ENCODE data around the gene CENPW. TPM values are rescaled to one million over a fixed set of nuclear protein-coding genes. Genes with fewer than 3 reads are reported as not detected.

The CENPW gene
- total RNA-seq, result 10 to 100 TPM; 66.5 to 73.8 TPM

DNA sequence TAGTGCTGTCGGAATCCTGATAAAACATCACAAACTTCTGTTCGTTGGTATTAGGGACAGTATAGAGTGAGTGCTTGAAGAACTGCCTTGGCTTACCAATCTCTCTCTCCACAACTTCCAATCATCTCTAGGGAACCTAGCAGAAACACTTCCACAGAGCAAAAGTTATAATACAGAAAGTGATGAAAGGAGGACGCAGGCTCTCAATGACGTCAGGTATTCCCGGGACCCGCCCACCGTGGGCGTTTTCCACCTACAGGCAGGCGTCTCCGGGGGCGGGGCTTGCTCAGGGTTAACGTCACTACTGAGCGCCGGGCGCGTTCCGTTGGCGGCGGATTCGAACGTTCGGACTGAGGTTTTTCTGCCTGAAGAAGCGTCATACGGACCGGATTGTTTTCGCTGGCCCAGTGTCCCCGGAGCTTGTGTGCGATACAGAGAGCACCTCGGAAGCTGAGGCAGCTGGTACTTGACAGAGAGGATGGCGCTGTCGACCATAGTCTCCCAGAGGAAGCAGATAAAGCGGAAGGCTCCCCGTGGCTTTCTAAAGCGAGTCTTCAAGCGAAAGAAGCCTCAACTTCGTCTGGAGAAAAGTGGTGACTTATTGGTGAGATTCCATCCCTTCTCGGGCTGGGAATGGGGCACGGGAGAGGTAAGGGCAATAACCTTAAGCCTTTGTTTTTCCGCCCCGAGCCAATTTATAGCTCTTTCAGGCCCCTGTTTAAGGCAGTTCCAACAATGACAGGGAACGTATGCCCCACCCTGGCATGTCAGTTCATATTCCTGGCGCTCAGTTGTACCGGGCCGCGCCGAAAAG, at the start of gene CENPW:
Gene CENPW (plus strand): TSS at position 320 of the 814 bp plus-strand sequence. CDS start 159 bp downstream, at position 479.
- H3K4me1 Mint-ChIP-seq, result peaks cover 28% of the 10 kb centered on the region
- no peak within 1 kb of the TSS for H3K4me3 Mint-ChIP-seq
- no peaks in the 10 kb centered on the region for H3K27me3 Mint-ChIP-seq
- peak; percentile 94 for ATAC-seq
- DNase-seq, result peak; percentile 96
- CTCF ChIA-PET, result interaction anchor here (1.0 to 1.4 kb wide), 3 partner anchors 21 to 344 kb away, joined by 3 to 8 read pairs (median 5); no protein-coding TSS in a partner anchor
- no peak within 1 kb of the TSS for H3K27ac Mint-ChIP-seq
- peaks cover 5% of the 10 kb centered on the region for H3K36me3 Mint-ChIP-seq
- H3K9me3 Mint-ChIP-seq (ENCODE audit: low read depth), result no peaks in the 10 kb centered on the region

DNA sequence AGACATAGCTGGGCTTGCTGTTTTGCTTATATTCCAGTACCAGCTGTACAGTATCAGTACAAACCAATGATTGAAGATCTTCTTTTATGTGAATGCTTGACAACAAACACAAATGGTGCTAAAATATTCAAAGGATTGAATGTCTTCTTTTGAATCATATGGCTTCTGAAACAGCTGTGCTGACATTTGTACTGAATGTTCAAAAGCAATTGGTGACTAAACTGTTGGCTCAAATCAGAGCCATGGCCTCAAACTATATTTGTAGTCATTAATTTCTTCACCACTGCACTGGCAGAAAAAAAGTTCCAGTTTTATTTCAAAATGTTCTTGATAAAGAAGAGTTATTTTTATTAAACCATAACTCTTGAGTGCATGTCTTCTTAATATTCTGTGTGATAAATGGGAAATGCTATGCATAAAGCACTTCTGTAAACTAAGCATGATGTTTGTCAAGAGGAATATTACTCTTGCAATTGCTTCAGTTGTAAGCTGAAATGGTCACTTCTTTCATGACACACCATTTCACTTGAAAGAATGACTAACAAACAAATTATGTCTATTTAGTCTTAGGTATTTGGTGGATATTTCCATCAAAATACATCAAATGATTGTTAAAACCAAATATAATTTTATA, 45.9 kb upstream of the CENPW start:
- no peak overlapping the region for H3K27ac Mint-ChIP-seq
- DNase-seq (no peak), ATAC-seq (no peak)
- CTCF ChIA-PET, result no interaction called here
- H3K27me3 Mint-ChIP-seq, result peaks cover 4% of the 10 kb centered on the region
- no peaks in the 10 kb centered on the region for H3K4me1 Mint-ChIP-seq
- no peak overlapping the region for H3K4me3 Mint-ChIP-seq
- H3K9me3 Mint-ChIP-seq (ENCODE audit: low read depth), result no peaks in the 10 kb centered on the region
- H3K36me3 Mint-ChIP-seq, result no peaks in the 10 kb centered on the region

DNA sequence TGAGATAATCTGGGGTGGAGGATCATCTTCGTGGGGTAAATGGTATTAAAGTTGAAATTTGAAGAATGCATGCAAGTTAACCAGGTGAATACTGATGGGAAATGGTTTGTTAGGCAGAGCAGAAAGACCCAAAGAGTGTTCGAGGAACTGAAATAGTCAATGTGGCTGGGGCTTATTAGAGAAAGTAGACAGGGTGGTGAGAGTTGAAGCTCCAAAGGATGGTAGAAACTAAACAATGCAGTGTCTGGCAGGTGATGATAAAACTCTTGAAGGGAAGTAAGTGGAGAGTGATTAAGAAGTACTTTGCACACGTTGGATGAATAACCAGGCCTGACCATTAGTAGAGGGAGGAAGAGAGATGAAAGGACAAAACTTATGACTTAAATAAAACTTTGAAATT, 39.8 kb upstream of the CENPW start:
- CTCF ChIA-PET, result no interaction called here
- peaks cover 19% of the 10 kb centered on the region for H3K4me1 Mint-ChIP-seq

DNA sequence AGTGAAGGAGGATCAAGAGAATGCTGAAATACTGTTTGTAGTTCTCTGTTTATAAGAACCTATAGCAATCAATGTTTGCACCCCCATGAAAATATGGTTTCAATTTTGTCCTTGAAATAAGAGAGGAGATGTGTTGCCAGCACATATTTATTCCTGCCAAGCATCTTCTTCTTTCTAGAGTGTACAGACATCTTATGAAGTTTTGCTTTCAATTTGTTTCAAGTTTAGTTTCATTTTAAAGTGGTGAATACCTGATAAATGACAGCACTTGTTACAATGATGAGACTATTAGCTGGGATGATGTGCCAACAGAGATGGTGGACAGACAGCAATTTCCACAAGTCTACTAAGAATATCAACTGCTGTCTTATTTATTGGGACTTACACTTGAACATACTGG, 39.2 kb upstream of the CENPW start:
- peak overlapping the region; percentile 39 for H3K4me3 Mint-ChIP-seq
- H3K4me1 Mint-ChIP-seq, result peaks cover 19% of the 10 kb centered on the region
- peak; percentile 75 for ATAC-seq
- CTCF ChIA-PET, result no interaction called here
- H3K36me3 Mint-ChIP-seq, result peaks cover 2% of the 10 kb centered on the region
- peak overlapping the region; percentile 47 for H3K27ac Mint-ChIP-seq
- H3K9me3 Mint-ChIP-seq (ENCODE audit: low read depth), result no peaks in the 10 kb centered on the region
- peaks cover 7% of the 10 kb centered on the region for H3K27me3 Mint-ChIP-seq
- no peak for DNase-seq

More for the DNA sequence above, 39.8 kb upstream of the CENPW start:
- Mint-ChIP-seq H3K9me3 (ENCODE audit: low read depth) (no peaks in the 10 kb centered on the region), H3K36me3 (peaks cover 2% of the 10 kb centered on the region), H3K4me3 (no peak overlapping the region), H3K27me3 (peaks cover 7% of the 10 kb centered on the region), H3K27ac (no peak overlapping the region)
- no peak for DNase-seq
- ATAC-seq, result no peak

DNA sequence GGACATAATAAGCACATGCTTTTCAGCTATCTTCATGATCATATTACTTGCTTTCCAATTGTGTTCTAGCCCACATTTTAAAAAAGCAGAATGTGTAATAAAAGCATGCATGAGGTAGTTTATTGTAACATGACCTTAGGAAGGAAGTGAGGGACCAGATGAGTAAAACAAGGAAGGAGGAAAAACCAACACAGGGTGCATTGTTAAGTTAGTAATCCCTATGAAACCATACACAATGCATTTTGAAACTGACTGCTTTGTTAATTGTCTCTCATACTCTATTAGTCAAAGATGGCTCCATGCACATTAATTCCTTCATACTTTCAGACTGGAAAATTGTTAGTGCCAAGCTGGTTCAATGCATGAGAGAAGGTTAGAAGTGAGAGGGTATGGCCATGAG, 37.7 kb upstream of the CENPW start:
- DNase-seq (no peak), ATAC-seq (peak; percentile 45)
- Mint-ChIP-seq H3K27ac (peak overlapping the region; percentile 46), H3K4me3 (no peak overlapping the region), H3K27me3 (peaks cover 7% of the 10 kb centered on the region), H3K36me3 (peaks cover 2% of the 10 kb centered on the region), H3K9me3 (ENCODE audit: low read depth) (no peaks in the 10 kb centered on the region), H3K4me1 (peaks cover 19% of the 10 kb centered on the region)
- CTCF ChIA-PET, result no interaction called here

DNA sequence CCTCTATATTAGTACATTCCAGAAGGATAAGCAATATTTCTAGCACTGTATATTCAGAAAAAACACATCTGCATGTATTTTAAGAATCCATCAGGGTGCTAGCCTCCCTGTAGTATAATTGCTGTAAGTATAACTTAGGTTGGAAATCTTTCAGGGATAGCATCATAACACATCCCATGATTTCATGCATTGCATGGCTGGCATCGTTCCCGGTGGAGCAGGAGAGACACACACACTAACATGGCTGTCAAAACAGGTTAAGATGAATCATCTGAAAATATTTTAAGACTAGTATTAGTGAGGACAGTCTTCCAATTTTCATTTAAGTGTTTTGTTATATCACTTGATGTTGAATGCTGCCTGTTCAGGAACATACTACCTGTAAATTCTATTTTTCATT, 32.1 kb upstream of the CENPW start:
- Mint-ChIP-seq H3K4me3 (no peak overlapping the region), H3K36me3 (no peaks in the 10 kb centered on the region), H3K9me3 (ENCODE audit: low read depth) (no peaks in the 10 kb centered on the region), H3K4me1 (no peaks in the 10 kb centered on the region), H3K27me3 (no peaks in the 10 kb centered on the region), H3K27ac (no peak overlapping the region)
- ATAC-seq, result no peak
- DNase-seq, result no peak
- CTCF ChIA-PET, result no interaction called here

DNA sequence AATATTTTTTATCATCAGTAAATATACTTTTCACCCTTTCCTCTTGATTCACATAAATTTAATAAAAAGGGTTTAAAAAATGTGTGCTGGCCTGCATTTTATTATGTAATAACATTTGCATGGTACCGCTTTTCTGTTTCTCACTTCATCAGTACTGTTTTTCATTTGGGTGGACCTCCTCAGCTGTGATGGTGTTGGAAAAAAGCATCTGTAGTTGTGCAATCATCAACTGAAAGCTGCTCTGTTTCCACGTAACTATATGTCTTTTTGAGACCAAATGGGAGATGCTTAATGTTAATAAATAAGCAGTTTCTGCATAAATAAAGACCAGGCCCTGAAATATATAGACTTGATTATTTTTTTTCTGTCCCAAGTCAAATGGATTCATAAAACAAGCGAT, 31.6 kb upstream of the CENPW start:
- Mint-ChIP-seq H3K9me3 (ENCODE audit: low read depth) (no peaks in the 10 kb centered on the region), H3K27ac (no peak overlapping the region), H3K36me3 (no peaks in the 10 kb centered on the region), H3K4me1 (no peaks in the 10 kb centered on the region), H3K27me3 (no peaks in the 10 kb centered on the region), H3K4me3 (no peak overlapping the region)
- CTCF ChIA-PET, result no interaction called here
- ATAC-seq, result no peak
- no peak for DNase-seq

DNA sequence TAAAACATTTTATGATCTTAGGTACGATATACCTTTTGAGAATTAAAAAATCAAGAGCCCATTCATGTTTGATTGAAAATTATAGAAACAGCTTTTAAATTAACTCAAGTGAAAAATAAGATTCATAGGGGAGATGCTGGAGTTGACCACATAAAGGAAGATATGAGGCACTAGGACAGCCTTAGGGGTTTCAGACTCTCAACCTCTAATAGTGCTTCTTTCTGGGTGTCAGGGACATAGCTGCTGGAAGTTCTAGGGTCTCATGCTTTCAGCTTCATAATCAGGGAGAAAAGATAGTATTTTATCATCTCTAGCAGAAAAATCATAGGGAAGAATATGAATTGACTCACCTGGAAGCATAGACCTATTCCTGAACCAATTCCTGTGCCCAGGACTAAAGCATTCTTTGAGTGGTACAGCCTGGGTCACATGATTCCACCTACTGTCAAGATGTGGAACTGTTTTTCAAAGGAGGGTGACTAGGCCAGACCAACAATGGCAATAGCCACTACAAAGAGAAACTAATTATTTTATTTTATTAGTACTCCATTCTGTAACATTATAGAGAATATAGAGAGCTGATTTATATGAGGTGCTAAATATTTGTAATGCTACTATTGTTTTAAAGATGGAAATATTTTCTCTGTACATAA, 27.8 kb upstream of the CENPW start:
- Mint-ChIP-seq H3K27me3 (peaks cover 2% of the 10 kb centered on the region), H3K9me3 (ENCODE audit: low read depth) (no peaks in the 10 kb centered on the region), H3K4me1 (no peaks in the 10 kb centered on the region), H3K36me3 (no peaks in the 10 kb centered on the region), H3K4me3 (no peak overlapping the region), H3K27ac (no peak overlapping the region)
- CTCF ChIA-PET, result no interaction called here
- ATAC-seq, result peak; percentile 51
- DNase-seq, result no peak

DNA sequence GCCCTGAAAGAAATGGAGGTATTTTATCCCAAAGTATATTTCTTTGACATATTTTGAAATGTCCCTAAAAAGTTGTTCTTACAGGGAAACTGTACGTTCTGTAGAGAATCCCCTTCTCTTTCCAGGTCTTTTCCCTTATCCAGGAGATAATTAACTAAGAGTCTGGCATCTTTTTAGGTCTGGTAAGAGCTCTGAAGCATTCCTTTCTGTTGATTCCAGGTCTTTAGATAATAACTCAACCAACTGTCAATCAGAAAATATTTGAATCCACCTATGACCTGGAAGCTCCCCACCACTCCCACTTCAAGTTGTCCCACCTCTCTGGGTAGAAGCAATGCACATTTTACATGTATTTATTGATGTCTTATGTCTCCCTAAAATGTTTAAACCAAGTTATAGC, 26.0 kb upstream of the CENPW start:
- H3K4me1 Mint-ChIP-seq, result no peaks in the 10 kb centered on the region
- no peak overlapping the region for H3K4me3 Mint-ChIP-seq
- CTCF ChIA-PET, result no interaction called here
- no peak overlapping the region for H3K27ac Mint-ChIP-seq
- no peaks in the 10 kb centered on the region for H3K9me3 Mint-ChIP-seq (ENCODE audit: low read depth)
- ATAC-seq (no peak), DNase-seq (no peak)
- H3K36me3 Mint-ChIP-seq, result no peaks in the 10 kb centered on the region
- peaks cover 4% of the 10 kb centered on the region for H3K27me3 Mint-ChIP-seq

DNA sequence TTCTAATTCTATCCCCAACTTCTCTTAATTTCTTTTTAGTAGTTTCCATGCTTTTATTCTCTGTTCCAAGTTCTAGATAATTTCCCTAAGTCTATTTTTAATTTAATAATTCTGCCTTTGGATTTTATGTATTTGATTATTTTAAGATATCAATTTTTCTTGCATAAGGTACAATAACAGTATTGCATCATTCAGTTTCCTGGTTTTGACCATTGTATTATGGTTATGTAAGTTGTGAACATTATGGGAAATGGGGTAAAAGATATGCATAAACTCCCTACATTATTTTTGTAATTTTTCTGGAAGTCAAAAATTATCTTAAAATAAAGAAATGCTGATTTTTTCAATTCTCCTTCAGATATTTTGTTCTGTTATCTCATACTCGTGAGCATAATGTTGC, 21.1 kb upstream of the CENPW start:
- Mint-ChIP-seq H3K4me1 (no peaks in the 10 kb centered on the region), H3K27ac (no peak overlapping the region), H3K4me3 (no peak overlapping the region), H3K27me3 (peaks cover 21% of the 10 kb centered on the region), H3K9me3 (ENCODE audit: low read depth) (no peaks in the 10 kb centered on the region), H3K36me3 (no peaks in the 10 kb centered on the region)
- DNase-seq, result no peak
- CTCF ChIA-PET, result no interaction called here
- no peak for ATAC-seq

DNA sequence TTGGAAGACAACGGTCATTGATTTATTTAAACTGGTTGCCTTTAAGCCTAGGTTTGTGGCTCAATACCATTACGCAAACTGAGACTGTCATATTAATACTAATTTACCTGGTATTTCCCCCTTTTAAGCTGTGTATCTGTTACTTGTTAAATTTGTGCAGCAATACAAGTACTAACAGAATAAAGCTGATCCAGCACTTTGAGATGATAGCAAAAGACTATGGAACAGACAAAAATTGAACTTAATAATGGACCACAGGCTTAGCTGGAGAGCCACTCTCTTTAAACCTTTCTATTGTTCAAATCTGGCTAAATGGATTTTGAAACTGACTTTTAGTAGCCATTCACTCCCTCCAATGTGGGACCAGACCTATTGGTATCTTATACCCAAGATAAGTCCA, 6.2 kb upstream of the CENPW start:
- no peak overlapping the region for H3K27ac Mint-ChIP-seq
- no peak for DNase-seq
- no peaks in the 10 kb centered on the region for H3K9me3 Mint-ChIP-seq (ENCODE audit: low read depth)
- ATAC-seq, result no peak
- no peak overlapping the region for H3K4me3 Mint-ChIP-seq
- CTCF ChIA-PET, result no interaction called here
- peaks cover 5% of the 10 kb centered on the region for H3K27me3 Mint-ChIP-seq
- no peaks in the 10 kb centered on the region for H3K4me1 Mint-ChIP-seq
- H3K36me3 Mint-ChIP-seq, result no peaks in the 10 kb centered on the region

DNA sequence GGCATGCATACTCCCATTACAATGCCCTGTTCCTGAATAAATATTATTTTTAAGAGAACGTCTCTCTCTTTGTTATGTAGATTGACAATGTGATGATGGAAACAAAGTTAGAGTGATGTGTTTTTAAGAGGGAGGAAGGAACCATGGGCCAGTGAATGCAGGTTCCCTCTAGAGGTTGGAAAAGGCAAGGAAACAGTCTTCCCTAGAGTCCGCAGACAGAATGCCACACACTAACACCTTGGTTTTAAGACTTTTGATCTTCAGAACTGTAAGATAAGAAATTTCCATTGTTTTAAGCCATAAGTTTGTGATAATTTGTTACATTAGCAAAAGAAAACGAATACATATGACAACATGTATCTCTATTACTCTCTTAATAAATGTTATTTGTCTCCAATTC, 4.7 kb upstream of the CENPW start:
- no peak for ATAC-seq
- Mint-ChIP-seq H3K27me3 (peaks cover 5% of the 10 kb centered on the region), H3K9me3 (ENCODE audit: low read depth) (no peaks in the 10 kb centered on the region), H3K4me3 (no peak overlapping the region), H3K36me3 (no peaks in the 10 kb centered on the region), H3K4me1 (no peaks in the 10 kb centered on the region), H3K27ac (no peak overlapping the region)
- CTCF ChIA-PET, result no interaction called here
- no peak for DNase-seq

DNA sequence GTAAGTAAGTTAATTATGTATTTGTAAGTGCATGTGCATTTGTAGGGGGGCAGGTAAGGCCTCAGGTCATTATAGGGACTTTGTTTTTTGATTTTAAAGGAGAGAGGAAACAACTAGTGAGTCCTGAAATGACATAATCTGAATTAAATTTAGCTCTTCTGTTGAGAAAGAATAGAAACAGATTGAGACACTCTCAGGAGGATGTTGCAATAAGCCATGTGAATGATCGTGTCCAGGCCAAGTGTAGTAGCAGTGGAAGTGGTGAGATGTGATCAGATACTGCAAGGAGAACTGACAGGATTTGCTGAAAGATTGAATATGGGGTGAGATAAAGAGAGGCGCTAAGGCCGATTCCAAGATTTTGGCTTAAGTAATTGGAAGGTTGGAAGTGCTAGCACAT, 2.6 kb upstream of the CENPW start:
- CTCF ChIA-PET, result no interaction called here
- Mint-ChIP-seq H3K4me1 (peaks cover 16% of the 10 kb centered on the region), H3K27ac (no peak overlapping the region), H3K9me3 (ENCODE audit: low read depth) (no peaks in the 10 kb centered on the region), H3K4me3 (no peak overlapping the region), H3K36me3 (peaks cover under 1% of the 10 kb centered on the region), H3K27me3 (peaks cover 5% of the 10 kb centered on the region)
- no peak for DNase-seq
- ATAC-seq, result no peak

DNA sequence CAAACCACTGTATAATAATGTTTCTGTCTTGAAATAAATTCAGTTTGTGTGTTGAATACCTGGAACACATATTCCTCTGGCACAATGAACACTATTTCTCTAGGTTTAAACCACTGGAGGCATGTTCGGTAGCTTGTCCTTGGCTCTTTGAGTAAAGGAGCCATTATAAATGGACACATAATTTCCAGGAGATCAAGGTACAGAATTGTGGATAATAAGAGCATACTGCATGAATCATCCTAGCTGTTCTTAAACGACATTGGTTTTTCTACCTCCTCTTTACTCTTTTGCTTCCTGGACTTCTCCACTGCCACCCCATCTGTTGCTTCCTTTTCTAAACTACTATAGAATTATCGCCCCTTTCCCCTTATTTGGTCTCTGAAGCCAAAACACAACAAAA, 1.2 kb downstream of the CENPW start:
- CTCF ChIA-PET, result interaction anchor here (1.0 to 1.4 kb wide), 3 partner anchors 20 to 346 kb away, joined by 3 to 8 read pairs (median 5); no protein-coding TSS in a partner anchor

More for the DNA sequence above, 1.2 kb downstream of the CENPW start:
- ATAC-seq, result no peak
- H3K27me3 Mint-ChIP-seq, result no peaks in the 10 kb centered on the region
- peaks cover 5% of the 10 kb centered on the region for H3K36me3 Mint-ChIP-seq
- peak overlapping the region; percentile 7 for H3K27ac Mint-ChIP-seq
- no peaks in the 10 kb centered on the region for H3K9me3 Mint-ChIP-seq (ENCODE audit: low read depth)
- DNase-seq, result no peak
- no peak overlapping the region for H3K4me3 Mint-ChIP-seq
- peaks cover 28% of the 10 kb centered on the region for H3K4me1 Mint-ChIP-seq
